A673 (cell line): ENCODE results near the gene ATAT1.

ENCODE experiments used
- EZH2 ChIP-seq: fragments of 200-600 bp; sonication (generic); IDR thresholded peaks from 2 replicates; pipeline ENCODE4 v1.6.1; 2017; ENCODE audit warnings: borderline replicate concordance, low read depth, mild to moderate bottlenecking, mixed read lengths, antibody characterized with exemption, low read length; ENCODE audit not compliant: poor library complexity, severe bottlenecking
- TF ChIP-seq, protein P1 (sequence below): fragments of 300-800, 200-600 bp; sonication (generic); conservative IDR thresholded peaks from 2 replicates; pipeline ENCODE4 v1.5.1; 2017; ENCODE audit warnings: low read depth, mild to moderate bottlenecking, antibody characterized with exemption, low read length, moderate library complexity, mixed read lengths

DNA sequence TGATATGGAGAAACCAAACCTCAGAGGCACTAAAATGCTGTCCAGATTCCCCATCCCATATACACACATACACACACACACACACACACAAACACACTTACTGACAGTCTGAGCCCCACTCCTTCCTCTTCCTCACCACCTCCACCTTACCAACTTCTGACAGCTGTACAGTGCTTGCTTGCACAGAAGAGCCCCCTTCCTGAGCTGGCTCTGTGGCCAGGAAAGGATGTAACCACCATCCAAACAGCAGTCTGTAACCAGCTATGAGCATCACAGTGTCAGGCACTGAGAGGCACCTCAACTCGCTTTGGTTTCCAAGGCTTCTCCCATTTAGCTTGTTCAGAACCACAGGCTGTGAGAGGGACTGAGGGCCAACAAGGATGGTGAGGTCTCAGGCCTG lies 14.4 kb downstream of the ATAT1 start:
- TF ChIP-seq, protein P1, sequence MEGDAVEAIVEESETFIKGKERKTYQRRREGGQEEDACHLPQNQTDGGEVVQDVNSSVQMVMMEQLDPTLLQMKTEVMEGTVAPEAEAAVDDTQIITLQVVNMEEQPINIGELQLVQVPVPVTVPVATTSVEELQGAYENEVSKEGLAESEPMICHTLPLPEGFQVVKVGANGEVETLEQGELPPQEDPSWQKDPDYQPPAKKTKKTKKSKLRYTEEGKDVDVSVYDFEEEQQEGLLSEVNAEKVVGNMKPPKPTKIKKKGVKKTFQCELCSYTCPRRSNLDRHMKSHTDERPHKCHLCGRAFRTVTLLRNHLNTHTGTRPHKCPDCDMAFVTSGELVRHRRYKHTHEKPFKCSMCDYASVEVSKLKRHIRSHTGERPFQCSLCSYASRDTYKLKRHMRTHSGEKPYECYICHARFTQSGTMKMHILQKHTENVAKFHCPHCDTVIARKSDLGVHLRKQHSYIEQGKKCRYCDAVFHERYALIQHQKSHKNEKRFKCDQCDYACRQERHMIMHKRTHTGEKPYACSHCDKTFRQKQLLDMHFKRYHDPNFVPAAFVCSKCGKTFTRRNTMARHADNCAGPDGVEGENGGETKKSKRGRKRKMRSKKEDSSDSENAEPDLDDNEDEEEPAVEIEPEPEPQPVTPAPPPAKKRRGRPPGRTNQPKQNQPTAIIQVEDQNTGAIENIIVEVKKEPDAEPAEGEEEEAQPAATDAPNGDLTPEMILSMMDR: no peak
- TF ChIP-seq EZH2: no peak
